H4 (cell line): ENCODE results near the gene POLDIP2. TPM values are rescaled to one million over a fixed set of nuclear protein-coding genes. Genes with fewer than 3 reads are reported as not detected.
"Not testable (repeated sequence)": the region's sequence is repeated elsewhere in the genome, so short reads cannot be mapped to it uniquely, and the experiment has no call there.

Source experiments
- DNase-seq: peaks from one replicate; pipeline ENCODE4 v3.0.0-alpha.2; 2015; ENCODE audit warnings: low spot score
- total RNA-seq: library from RNA; depleted of rRNA; stranded (reverse); fragments of >200 nt; shearing (Covaris generic); gene quantifications from 2 replicates; pipeline ENCODE4 v1.2.3, GENCODE V29; 2014

Gene POLDIP2
- total RNA-seq, 1 experiment from 2014 or later: 108 TPM

- DNase-seq: no peak
Measured at GRCh38 chr17:28366605-28367004, 9.3 kb upstream of the POLDIP2 start.

GRCh38 chr17:28365487-28365886, 8.2 kb upstream of the POLDIP2 start:
- no peak for DNase-seq

GRCh38 chr17:28364665-28365363, 7.5 kb upstream of the POLDIP2 start, which contains the start of gene SEBOX:
TSS of gene SEBOX (minus strand) at chr17:28365199. CDS start at chr17:28365151, 48 bp downstream.
- DNase-seq: no peak

- DNase-seq: no peak
Measured at GRCh38 chr17:28363776-28364650, 6.7 kb upstream of the POLDIP2 start.

- DNase-seq: no peak
Measured at GRCh38 chr17:28363186-28363585, 5.9 kb upstream of the POLDIP2 start.

- no peak for DNase-seq
Measured at GRCh38 chr17:28357901-28358197, 522 bp upstream of the POLDIP2 start.

- no peak for DNase-seq
Measured at GRCh38 chr17:28350271-28350670, 7.1 kb downstream of the POLDIP2 start.

GRCh38 chr17:28348979-28349378, 8.3 kb downstream of the POLDIP2 start:
- DNase-seq: no peak

GRCh38 chr17:28347261-28347891, 10.0 kb downstream of the POLDIP2 start:
- DNase-seq: peak; percentile 92

- no peak for DNase-seq
Measured at GRCh38 chr17:28346746-28347246, 10.5 kb downstream of the POLDIP2 start.

- DNase-seq: no peak
Measured at GRCh38 chr17:28346199-28346580, 11.1 kb downstream of the POLDIP2 start.

GRCh38 chr17:28345419-28346198, 11.7 kb downstream of the POLDIP2 start:
- DNase-seq: no peak

GRCh38 chr17:28344435-28344901, 12.9 kb downstream of the POLDIP2 start:
- no peak for DNase-seq

GRCh38 chr17:28344011-28344410, 13.3 kb downstream of the POLDIP2 start:
- DNase-seq: no peak

- DNase-seq: no peak
Measured at GRCh38 chr17:28343491-28343932, 13.8 kb downstream of the POLDIP2 start.

- no peak for DNase-seq
Measured at GRCh38 chr17:28342313-28342712, 15.0 kb downstream of the POLDIP2 start.

- no peak for DNase-seq
Measured at GRCh38 chr17:28341516-28341915, 15.8 kb downstream of the POLDIP2 start.

- no peak for DNase-seq
Measured at GRCh38 chr17:28340374-28340773, 17.0 kb downstream of the POLDIP2 start.

- DNase-seq: no peak
Measured at GRCh38 chr17:28339431-28339830, 17.9 kb downstream of the POLDIP2 start.

GRCh38 chr17:28338769-28339212, 18.5 kb downstream of the POLDIP2 start:
- DNase-seq: not testable (repeated sequence)

GRCh38 chr17:28338056-28338768, 19.1 kb downstream of the POLDIP2 start:
- peak; percentile 71 for DNase-seq
